ENCODE data around the gene EGFL7. TPM values are rescaled to one million over a fixed set of nuclear protein-coding genes. Genes with fewer than 3 reads are reported as not detected.

The EGFL7 gene
- total and polyA plus RNA-seq, 2 of the 13 experiments (the other 11 are each of a cell fraction or from before 2014, with no cell fraction given), result 0.20 to 5.1 TPM

DNA sequence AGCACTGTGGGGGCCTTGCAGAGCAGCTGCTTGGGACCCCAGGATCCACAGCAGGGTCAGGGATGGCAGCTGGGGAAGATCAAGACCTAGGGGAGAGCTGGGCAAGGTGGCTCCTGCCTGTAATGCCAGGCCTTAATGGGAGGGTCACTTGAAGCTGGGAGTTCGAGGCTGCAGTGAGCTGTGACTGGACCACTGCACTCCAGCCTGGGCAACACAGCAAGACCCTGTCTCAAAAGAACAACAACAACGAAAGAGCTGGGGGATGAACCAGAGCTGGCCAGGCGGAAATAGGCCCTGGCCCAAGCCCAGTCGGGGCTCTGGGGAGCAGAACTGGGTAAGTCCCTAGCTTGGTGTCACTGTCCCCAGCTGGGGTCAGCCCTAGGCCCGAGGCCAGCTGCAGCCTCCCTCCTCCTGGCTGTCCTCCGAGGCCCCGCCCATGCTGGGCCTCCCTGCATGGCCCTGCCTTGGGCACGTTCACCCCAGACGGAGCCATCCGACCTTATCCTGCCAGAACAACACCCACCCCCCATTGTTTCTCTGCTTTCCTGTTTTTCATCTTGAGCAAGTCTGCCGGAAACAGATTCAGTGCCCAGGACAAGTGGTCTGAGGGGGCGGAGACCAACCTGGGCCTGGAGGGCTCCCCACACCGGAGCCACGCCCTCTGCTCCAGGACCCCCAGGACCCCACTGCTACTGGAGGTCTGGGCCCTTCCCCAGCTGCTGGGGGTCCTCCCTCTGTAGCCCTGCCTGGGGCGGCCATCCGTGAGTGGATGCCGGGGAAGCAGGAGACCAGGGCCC lies 51.6 kb downstream of the EGFL7 start:
- peak; percentile 81 for TF ChIP-seq ZNF121 (CRISPR knock-in tag; IDR thresholded peaks at IDR 0.05)
- TF ChIP-seq, protein P1, sequence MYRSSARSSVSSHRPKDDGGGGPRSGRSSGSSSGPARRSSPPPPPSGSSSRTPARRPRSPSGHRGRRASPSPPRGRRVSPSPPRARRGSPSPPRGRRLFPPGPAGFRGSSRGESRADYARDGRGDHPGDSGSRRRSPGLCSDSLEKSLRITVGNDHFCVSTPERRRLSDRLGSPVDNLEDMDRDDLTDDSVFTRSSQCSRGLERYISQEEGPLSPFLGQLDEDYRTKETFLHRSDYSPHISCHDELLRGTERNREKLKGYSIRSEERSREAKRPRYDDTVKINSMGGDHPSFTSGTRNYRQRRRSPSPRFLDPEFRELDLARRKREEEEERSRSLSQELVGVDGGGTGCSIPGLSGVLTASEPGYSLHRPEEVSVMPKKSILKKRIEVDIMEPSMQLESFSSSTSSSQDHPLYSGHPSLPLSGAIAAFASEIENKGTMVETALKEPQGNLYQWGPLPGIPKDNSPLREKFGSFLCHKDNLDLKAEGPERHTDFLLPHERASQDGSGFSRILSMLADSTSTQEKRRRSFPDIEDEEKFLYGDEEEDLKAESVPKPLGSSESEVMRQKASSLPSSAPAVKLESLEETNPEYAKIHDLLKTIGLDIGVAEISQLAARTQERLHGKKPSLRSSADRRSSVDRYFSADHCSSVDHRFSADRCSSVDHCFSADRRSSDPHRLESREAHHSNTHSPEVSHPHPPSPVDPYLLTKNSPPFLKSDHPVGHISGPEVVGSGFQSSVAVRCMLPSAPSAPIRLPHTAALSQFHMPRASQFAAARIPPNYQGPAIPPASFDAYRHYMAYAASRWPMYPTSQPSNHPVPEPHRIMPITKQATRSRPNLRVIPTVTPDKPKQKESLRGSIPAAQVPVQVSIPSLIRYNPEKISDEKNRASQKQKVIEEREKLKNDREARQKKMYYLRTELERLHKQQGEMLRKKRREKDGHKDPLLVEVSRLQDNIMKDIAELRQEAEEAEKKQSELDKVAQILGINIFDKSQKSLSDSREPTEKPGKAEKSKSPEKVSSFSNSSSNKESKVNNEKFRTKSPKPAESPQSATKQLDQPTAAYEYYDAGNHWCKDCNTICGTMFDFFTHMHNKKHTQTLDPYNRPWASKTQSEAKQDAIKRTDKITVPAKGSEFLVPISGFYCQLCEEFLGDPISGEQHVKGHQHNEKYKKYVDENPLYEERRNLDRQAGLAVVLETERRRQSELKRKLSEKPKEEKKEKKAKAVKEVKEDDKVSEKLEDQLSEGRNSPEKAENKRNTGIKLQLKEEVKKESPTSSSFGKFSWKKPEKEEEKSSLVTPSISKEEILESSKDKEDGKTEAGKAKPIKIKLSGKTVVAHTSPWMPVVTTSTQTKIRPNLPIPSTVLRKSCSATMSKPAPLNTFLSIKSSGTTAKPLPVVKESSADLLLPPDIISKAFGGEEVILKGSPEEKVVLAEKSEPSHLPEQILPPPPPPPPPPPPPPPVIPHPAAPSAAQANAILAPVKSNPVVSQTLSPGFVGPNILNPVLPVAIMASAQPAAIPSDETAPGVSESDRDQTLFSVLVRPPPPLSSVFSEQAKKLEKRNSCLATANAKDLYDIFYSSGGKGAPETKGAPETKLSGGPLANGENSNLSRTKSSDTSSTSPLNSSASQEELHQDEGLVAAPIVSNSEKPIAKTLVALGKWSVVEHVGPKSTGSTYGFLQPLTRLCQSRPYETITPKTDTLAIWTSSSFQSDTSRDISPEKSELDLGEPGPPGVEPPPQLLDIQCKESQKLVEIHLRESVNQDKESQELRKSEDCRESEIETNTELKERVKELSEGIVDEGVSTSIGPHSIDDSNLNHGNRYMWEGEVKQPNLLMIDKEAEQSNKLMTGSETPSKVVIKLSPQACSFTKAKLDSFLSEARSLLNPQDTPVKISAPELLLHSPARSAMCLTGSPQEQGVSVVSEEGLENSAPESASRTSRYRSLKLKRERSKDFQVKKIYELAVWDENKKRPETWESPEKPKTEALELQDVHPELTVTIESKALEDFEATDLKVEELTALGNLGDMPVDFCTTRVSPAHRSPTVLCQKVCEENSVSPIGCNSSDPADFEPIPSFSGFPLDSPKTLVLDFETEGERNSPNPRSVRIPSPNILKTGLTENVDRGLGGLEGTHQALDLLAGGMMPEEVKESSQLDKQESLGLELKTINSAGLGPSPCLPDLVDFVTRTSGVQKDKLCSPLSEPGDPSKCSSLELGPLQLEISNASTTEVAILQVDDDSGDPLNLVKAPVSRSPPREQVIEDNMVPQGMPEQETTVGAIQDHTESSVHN (CRISPR knock-in tag; IDR thresholded peaks at IDR 0.05), result no peak
- no peak for TF ChIP-seq ZNF781 (CRISPR knock-in tag; IDR thresholded peaks at IDR 0.05; ENCODE audit: borderline replicate concordance, not compliant biosample characterization)
- TF ChIP-seq ZNF20 (CRISPR knock-in tag; IDR thresholded peaks at IDR 0.05), result no peak
- no peak for TF ChIP-seq NFRKB (IDR thresholded peaks at IDR 0.05)
- TF ChIP-seq PHF20 (CRISPR knock-in tag; IDR thresholded peaks at IDR 0.05), result no peak
- peak overlapping the region in 1 of 3 experiments; percentile 66; a peak in 1 of 6 replicates for H3K4me3 ChIP-seq (replicated peaks in 1 of 3; ENCODE audit: insufficient read depth in 1 of 3, low read depth in 2 of 3, low read length in 3 of 3)
- DNase-seq (ENCODE audit: low spot score) (no peak), FAIRE-seq (no peak), ATAC-seq (no peak)
- CTCF ChIA-PET (ENCODE audit: low intra/inter-chr PET ratio, low total read pairs), result no interaction called here
- H3K79me2 ChIP-seq (ENCODE audit: insufficient read depth, low read length), result no peaks in the 10 kb centered on the region
- no peak overlapping the region for H2AFZ ChIP-seq (ENCODE audit: low read length)
- no peak overlapping the region for H3K27ac ChIP-seq (ENCODE audit: extremely low read length, insufficient read depth, low read length)
- WGBS (ENCODE audit: low lambda C conversion rate), result 74% methylated on average over 9 of the region's 17 CpGs
- H3K36me3 ChIP-seq (replicated peaks in 1 of 2; ENCODE audit: control insufficient read depth in 1 of 2, insufficient read depth in 2 of 2, low read length in 2 of 2), result no peaks in the 10 kb centered on the region
- H4K20me1 ChIP-seq (ENCODE audit: insufficient read depth, low read length), result no peaks in the 10 kb centered on the region
- intact Hi-C loops (cut with micrococcal nuclease; ENCODE audit: unreplicated experiment), result no loop called here
- peaks cover 22% of the 10 kb centered on the region for H3K4me1 ChIP-seq (ENCODE audit: insufficient read depth, low read length)
- BruUV-seq (replicated peaks), result no TSS peak
- in situ Hi-C loops (cut with HindIII; ENCODE audit: extremely low pct_ligation_motif_present, low pct_unique_long_range_greater_than_20kb), result no loop called here
- POLR2A ChIA-PET, result interaction anchor here (3.8 kb wide), 1 partner anchor 14 kb away, joined by 17 read pairs; no protein-coding TSS in a partner anchor
- H3K9me3 ChIP-seq (ENCODE audit: low read length), result no peaks in the 10 kb centered on the region
- H3K4me2 ChIP-seq (ENCODE audit: low read depth, low read length), result no peak overlapping the region
- peaks cover 4 to 30% of the 10 kb centered on the region in 2 experiments; a peak in 3 of 5 replicates for H3K27me3 ChIP-seq (ENCODE audit: control insufficient read depth in 1 of 2, insufficient read depth in 2 of 2, low read length in 2 of 2)
- H3K9ac ChIP-seq (ENCODE audit: insufficient read depth, low read depth, low read length), result no peak overlapping the region

All from HepG2 (cell line).